OCI-LY7 (cell line): Measurements from ENCODE around the gene FNDC3B.

Source experiments
- CTCF ChIP-seq: fragments of 200-600 bp; sonication (generic); conservative IDR thresholded peaks from 2 replicates; pipeline ENCODE4 v1.5.1; 2014; ENCODE audit warnings: mild to moderate bottlenecking, antibody characterized with exemption, low read length, moderate library complexity, mixed read lengths
- EZH2phosphoT487 ChIP-seq: fragments of 200-600 bp; sonication (generic); IDR thresholded peaks from 2 replicates; pipeline ENCODE4 v1.6.1; 2018; ENCODE audit warnings: low read depth, borderline replicate concordance, mild to moderate bottlenecking, mixed run types, antibody characterized with exemption, low read length, moderate library complexity, mixed read lengths

GRCh38 chr3:172082269-172082668 is 42.9 kb downstream of the FNDC3B start:
- no peak for TF ChIP-seq CTCF
- no peak for TF ChIP-seq EZH2phosphoT487
